ENCODE measurements around the gene PDE8B. TPM values are rescaled to one million over a fixed set of nuclear protein-coding genes. Genes with fewer than 3 reads are reported as not detected.

The PDE8B gene
- total RNA-seq, 1 experiment from 2014 or later, result 0.07 TPM

- Histone ChIP-seq H3K18ac (ENCODE audit: insufficient read length, low read depth, low read length) (no peak overlapping the region), H4K8ac (replicated peaks; ENCODE audit: insufficient read length, low read depth, low read length) (no peak overlapping the region), H3K23me2 (ENCODE audit: insufficient read length, low read depth, low read length, poor library complexity, severe bottlenecking) (no peaks in the 10 kb centered on the region), H2AFZ (ENCODE audit: low read length) (no peak overlapping the region), H3K14ac (ENCODE audit: insufficient read depth, low read length) (no peak overlapping the region), H2BK15ac (ENCODE audit: low read depth, low read length) (no peak overlapping the region), H3K4me2 (ENCODE audit: insufficient read depth, insufficient read length, low read length) (no peak overlapping the region), H3K27me3 (ENCODE audit: insufficient read depth, low read length) (no peaks in the 10 kb centered on the region), H4K5ac (ENCODE audit: insufficient read length, low read depth, low read length) (no peak overlapping the region), H3K4me1 (ENCODE audit: insufficient read depth, low read length) (0 out of 2 replicates have a peak, but pooled peaks cover 3% of the 10 kb centered on the region), H3K9ac (ENCODE audit: extremely low read depth, insufficient read length, low read length) (no peak overlapping the region), H2BK12ac (ENCODE audit: insufficient read length, low read depth, low read length) (no peak overlapping the region), H3K79me2 (ENCODE audit: insufficient read depth, low read length) (no peaks in the 10 kb centered on the region), H4K20me1 (ENCODE audit: control insufficient read depth, insufficient read depth, insufficient read length) (no peaks in the 10 kb centered on the region), H3K9me3 (ENCODE audit: control insufficient read depth, low read depth, low read length) (no peaks in the 10 kb centered on the region), H3K23ac (ENCODE audit: insufficient read length, low read depth, low read length) (no peak overlapping the region), H2BK120ac (ENCODE audit: low read depth, low read length, poor library complexity, severe bottlenecking) (no peak overlapping the region), H2BK5ac (ENCODE audit: insufficient read length, low read length) (no peak overlapping the region), H4K91ac (ENCODE audit: insufficient read length, low read depth, low read length) (no peak overlapping the region), H3T11ph (ENCODE audit: low read length) (no peak overlapping the region), H2AK5ac (ENCODE audit: insufficient read length, low read length) (no peak overlapping the region), H3K4ac (ENCODE audit: low read depth, low read length) (no peak overlapping the region), H3K56ac (ENCODE audit: insufficient read length, low read depth, low read length) (no peak overlapping the region), H3K79me1 (ENCODE audit: insufficient read depth, low read depth, low read length, poor library complexity, severe bottlenecking) (no peaks in the 10 kb centered on the region), H2BK20ac (ENCODE audit: low read depth, low read length, poor library complexity, severe bottlenecking) (no peak overlapping the region), H3K27ac (ENCODE audit: insufficient read length, low read depth, low read length) (no peak overlapping the region)
- peak; percentile 50 for TF ChIP-seq CTCF (conservative IDR thresholded peaks at IDR 0.05)
- Mint-ChIP-seq H3K27ac (no peak overlapping the region), H3K9me3 (no peaks in the 10 kb centered on the region), H3K4me3 (no peak overlapping the region), H3K4me1 (peaks cover 5% of the 10 kb centered on the region in 2 experiments), H3K36me3 (ENCODE audit: insufficient read depth in 1 of 3, low read depth in 3 of 3) (no peaks in the 10 kb centered on the region), H3K27me3 (ENCODE audit: low read depth) (peaks cover 1% of the 10 kb centered on the region; the same call in 1 of the 2 replicates)
- DNase-seq, result no peak
- WGBS (ENCODE audit: extremely low coverage, insufficient read length, low lambda C conversion rate), result no CpG with 5 or more reads among the region's 3 CpGs
These were observed 28.8 kb downstream of the PDE8B start for GRCh38 chr5:77239126-77239741.
